SK-N-SH (cell line): ENCODE results near the gene RAB20. TPM values are rescaled to one million over a fixed set of nuclear protein-coding genes. Genes with fewer than 3 reads are reported as not detected.

ENCODE experiments used
- CTCF ChIA-PET: fragments of 300-600, 350-600 bp; formaldehyde crosslinking; extraction: SDS; loops from one replicate; lab custom pipeline; 2021; lab: Yijun Ruan, JAX
- POLR2A ChIA-PET: fragments of 350-600 bp; sonication (Branson Sonifier 250); formaldehyde crosslinking; extraction: SDS; loops from one replicate; lab custom pipeline; 2020; ENCODE audit warnings: antibody characterized with exemption, inconsistent platforms; lab: Yijun Ruan, JAX
- DNase-seq: peaks from one replicate; pipeline ENCODE4 v3.0.0; 2012
- H2AFZ ChIP-seq: fragments of 200-600 bp; sonication (generic); 2 replicates; pipeline ENCODE4 v1.8.1; 2016; ENCODE audit warnings: antibody characterized with exemption, mild to moderate bottlenecking, low read depth
- H3F3A ChIP-seq: fragments of 200-600 bp; sonication (generic); replicated peaks from 2 replicates; pipeline ENCODE3; 2016; ENCODE audit warnings: antibody characterized with exemption, mild to moderate bottlenecking; ENCODE audit not compliant: insufficient read depth
- H3K27ac ChIP-seq, 2 experiments: fragments of 200-500 bp in 1 of 2; fragments of 200-600 bp in 1 of 2; sonication (Bioruptor generic) in 1 of 2; sonication (generic), shearing (Covaris generic) in 1 of 2; 2 replicates each; pipeline versions ENCODE4 v1.5.1 to v1.6.1; 2014 to 2016; ENCODE audit warnings: low read depth in 2 of 2, inconsistent platforms in 1 of 2, low read length in 1 of 2, mild to moderate bottlenecking in 1 of 2, mixed read lengths in 1 of 2
- H3K27me3 ChIP-seq: fragments of 200-600 bp; sonication (generic), shearing (Covaris generic); 2 replicates; pipeline ENCODE4 v1.6.1; 2016; ENCODE audit warnings: mixed run types; ENCODE audit not compliant: insufficient read depth
- H3K36me3 ChIP-seq, 2 experiments: fragments of 200-500 bp in 1 of 2; fragments of 200-600 bp in 1 of 2; sonication (Bioruptor generic) in 1 of 2; sonication (generic) in 1 of 2; replicated peaks in 1 of 2; 2 replicates each; pipeline versions ENCODE3 to v1.5.1; 2014 to 2016; ENCODE audit warnings: low read length in 1 of 2, mild to moderate bottlenecking in 1 of 2; ENCODE audit not compliant: insufficient read depth in 2 of 2, control insufficient read depth in 1 of 2
- H3K4me1 ChIP-seq, 2 experiments: fragments of 200-500 bp in 1 of 2; fragments of 200-600 bp in 1 of 2; sonication (Bioruptor generic) in 1 of 2; sonication (generic), shearing (Covaris generic) in 1 of 2; 2 replicates each; pipeline versions ENCODE4 v1.5.1 to v1.6.1; 2014 to 2016; ENCODE audit warnings: low read depth in 1 of 2, low read length in 1 of 2, mixed run types in 1 of 2; ENCODE audit not compliant: insufficient read depth in 2 of 2, control insufficient read depth in 1 of 2
- H3K4me2 ChIP-seq: fragments of 200-600 bp; sonication (generic), shearing (Covaris generic); 2 replicates; pipeline ENCODE4 v1.6.1; 2017; ENCODE audit warnings: mixed run types
- H3K4me3 ChIP-seq, 2 experiments: fragments of 200-500 bp in 1 of 2; fragments of 200-600 bp in 1 of 2; sonication (Bioruptor generic) in 1 of 2; sonication (generic), shearing (Covaris generic) in 1 of 2; 2 replicates each; pipeline versions ENCODE4 v1.5.1 to v1.8.1; 2014 to 2016; ENCODE audit warnings: low read depth in 2 of 2, inconsistent platforms in 1 of 2, low read length in 1 of 2, mild to moderate bottlenecking in 1 of 2, mixed read lengths in 1 of 2, moderate library complexity in 1 of 2
- H3K79me2 ChIP-seq: fragments of 200-600 bp; sonication (generic); 2 replicates; pipeline ENCODE4 v1.8.1; 2017; ENCODE audit warnings: mild to moderate bottlenecking; ENCODE audit not compliant: insufficient read depth
- H3K9ac ChIP-seq: fragments of 200-600 bp; sonication (generic); 2 replicates; pipeline ENCODE4 v1.6.1; 2017; ENCODE audit warnings: mixed run types
- H3K9me2 ChIP-seq: fragments of 200-600 bp; sonication (generic); 2 replicates; pipeline ENCODE4 v1.6.1; 2017; ENCODE audit warnings: mixed run types
- H3K9me3 ChIP-seq: fragments of 200-600 bp; sonication (generic); 2 replicates; pipeline ENCODE4 v1.6.1; 2017; ENCODE audit warnings: mixed run types, mild to moderate bottlenecking, moderate library complexity
- H4K20me1 ChIP-seq: fragments of 200-600 bp; sonication (generic); 2 replicates; pipeline ENCODE4 v1.6.1; 2017; ENCODE audit warnings: mild to moderate bottlenecking, mixed run types; ENCODE audit not compliant: insufficient read depth
- ELF1 ChIP-seq: IDR thresholded peaks from 2 replicates; pipeline ENCODE4 v1.4.0; 2012
- EP300 ChIP-seq, 2 experiments: IDR thresholded peaks; 2 replicates each; pipeline versions ENCODE4 v1.4.0 to v1.6.1; 2012; ENCODE audit warnings: borderline replicate concordance in 1 of 2, low read depth in 1 of 2, low read length in 1 of 2
- EZH2phosphoT487 ChIP-seq: fragments of 200-600 bp; sonication (generic); IDR thresholded peaks from 2 replicates; pipeline ENCODE4 v1.6.1; 2017; ENCODE audit warnings: low read depth, mixed run types, mild to moderate bottlenecking, antibody characterized with exemption, moderate library complexity, borderline replicate concordance
- FOSL2 ChIP-seq: IDR thresholded peaks from 2 replicates; pipeline ENCODE4 v1.4.0; 2012; ENCODE audit warnings: low read depth, mild to moderate bottlenecking, moderate library complexity, borderline replicate concordance
- FOXJ3 ChIP-seq: sonication (generic); formaldehyde crosslinking; IDR thresholded peaks from 2 replicates; pipeline ENCODE4 v1.5.1; 2020; ENCODE audit warnings: mild to moderate bottlenecking, missing genetic modification reagents
- FOXM1 ChIP-seq: IDR thresholded peaks from 2 replicates; pipeline ENCODE4 v1.4.0; 2012; ENCODE audit warnings: low read depth, mild to moderate bottlenecking
- GABPA ChIP-seq: IDR thresholded peaks from 2 replicates; pipeline ENCODE4 v1.4.0; 2012; ENCODE audit warnings: low read depth, mild to moderate bottlenecking
- MEF2A ChIP-seq: IDR thresholded peaks from 2 replicates; pipeline ENCODE4 v1.4.0; 2012; ENCODE audit warnings: low read depth, borderline replicate concordance
- MXI1 ChIP-seq: IDR thresholded peaks from 2 replicates; pipeline ENCODE4 v1.6.1; 2012; ENCODE audit warnings: mild to moderate bottlenecking, low read depth, low read length, improper control_type of control experiment
- NFIC ChIP-seq: IDR thresholded peaks from 2 replicates; pipeline ENCODE4 v1.4.0; 2012; ENCODE audit warnings: borderline replicate concordance
- NRF1 ChIP-seq: IDR thresholded peaks from 2 replicates; pipeline ENCODE4 v1.6.1; 2012; ENCODE audit warnings: low read depth, mild to moderate bottlenecking, low read length
- POLR2AphosphoS5 ChIP-seq: IDR thresholded peaks from 2 replicates; pipeline ENCODE4 v1.6.1; 2012; ENCODE audit warnings: low read depth, low read length
- RAD21 ChIP-seq: IDR thresholded peaks from 2 replicates; pipeline ENCODE4 v1.6.1; 2012; ENCODE audit warnings: mild to moderate bottlenecking, low read length
- RFX5 ChIP-seq: IDR thresholded peaks from 2 replicates; pipeline ENCODE4 v1.6.1; 2012; ENCODE audit warnings: mild to moderate bottlenecking, improper control_type of control experiment, low read length
- SMC3 ChIP-seq: IDR thresholded peaks from 2 replicates; pipeline ENCODE4 v1.6.1; 2012; ENCODE audit warnings: low read depth, low read length, improper control_type of control experiment
- TAF1 ChIP-seq: IDR thresholded peaks from 2 replicates; pipeline ENCODE4 v1.6.1; 2012; ENCODE audit warnings: low read depth, mild to moderate bottlenecking, low read length, moderate library complexity, borderline replicate concordance
- TEAD4 ChIP-seq: IDR thresholded peaks from 2 replicates; pipeline ENCODE4 v1.4.0; 2012; ENCODE audit warnings: mild to moderate bottlenecking, borderline replicate concordance; ENCODE audit not compliant: insufficient read depth
- YY1 ChIP-seq: IDR thresholded peaks from 2 replicates; pipeline ENCODE4 v1.4.0; 2012; ENCODE audit warnings: low read depth, mild to moderate bottlenecking
- WGBS: methylation state at CpG from one replicate; pipeline ENCODE4 v1.1.6; 2017; ENCODE audit warnings: low lambda C conversion rate; 5-methylcytosine and 5-hydroxymethylcytosine counted together
- polyA plus RNA-seq, 3 experiments: library from polyadenylated mRNA; depleted of rRNA; stranded (reverse); fragments of >200 nt; gene quantifications; 2 replicates each; pipeline ENCODE4 v1.2.3, GENCODE V29; 2012
- TF ChIP-seq, protein P1 (sequence below): IDR thresholded peaks from 2 replicates; pipeline ENCODE4 v1.4.0; 2012; ENCODE audit warnings: low read depth
- TF ChIP-seq, protein P2 (sequence below): IDR thresholded peaks from 2 replicates; pipeline ENCODE4; 2012
- TF ChIP-seq, protein P3 (sequence below): fragments of 150-350 bp; IDR thresholded peaks from 2 replicates; pipeline ENCODE4 v1.6.1; 2017; ENCODE audit warnings: antibody characterized with exemption, low read length, low read depth, borderline replicate concordance
- TF ChIP-seq, protein P4 (sequence below): IDR thresholded peaks from 2 replicates; pipeline ENCODE4 v1.4.0; 2012; ENCODE audit warnings: low read depth, borderline replicate concordance

Gene RAB20
- polyA plus RNA-seq, 1 of the 3 experiments (the other 2 are of a cell fraction) = 5.2 TPM

DNA sequence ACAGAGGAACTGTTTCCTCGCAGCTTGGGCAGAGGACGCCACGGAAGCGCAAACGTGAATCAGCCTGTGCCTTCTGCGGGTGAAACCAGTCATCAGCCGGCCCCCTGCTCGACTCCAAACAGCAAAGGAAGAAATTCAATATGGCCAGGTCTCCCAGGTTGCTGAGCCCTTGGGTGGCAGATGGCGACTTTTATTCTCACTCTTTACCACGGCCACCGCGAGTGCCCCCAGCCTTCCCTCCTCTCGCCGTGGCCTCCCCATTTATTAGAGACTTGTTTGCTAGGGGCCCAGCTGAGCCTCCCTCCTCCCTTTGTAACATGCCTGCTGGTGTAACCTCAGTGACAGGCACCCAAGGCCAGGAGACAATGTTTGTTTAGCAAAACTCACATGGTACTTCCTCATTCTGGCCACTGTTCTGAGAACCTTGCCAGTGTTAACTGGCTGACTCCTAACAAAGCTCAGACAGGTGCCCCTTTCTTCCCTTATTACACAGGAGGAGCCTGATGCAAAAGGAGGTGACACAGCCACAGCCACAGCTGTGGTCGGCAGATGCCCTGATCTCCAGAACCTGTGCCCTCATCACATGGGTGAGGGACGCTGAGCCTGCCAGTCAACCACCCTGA is 5.8 kb downstream of the RAB20 start:
- no peak overlapping the region for H3K27ac ChIP-seq
- no peak overlapping the region for H2AFZ ChIP-seq
- no peaks in the 10 kb centered on the region for H3K36me3 ChIP-seq
- H3K9ac ChIP-seq = no peak overlapping the region
- H3K4me3 ChIP-seq = no peak overlapping the region
- no peak for DNase-seq
- H3K9me2 ChIP-seq = no peaks in the 10 kb centered on the region
- H3F3A ChIP-seq = peaks cover 7% of the 10 kb centered on the region
- WGBS = 91% methylated on average over 16 of the region's 16 CpGs
- TF ChIP-seq ELF1 = no peak
- TF ChIP-seq FOSL2 = no peak
- TF ChIP-seq RFX5 = no peak
- no peak for TF ChIP-seq TAF1
- TF ChIP-seq, protein P1, sequence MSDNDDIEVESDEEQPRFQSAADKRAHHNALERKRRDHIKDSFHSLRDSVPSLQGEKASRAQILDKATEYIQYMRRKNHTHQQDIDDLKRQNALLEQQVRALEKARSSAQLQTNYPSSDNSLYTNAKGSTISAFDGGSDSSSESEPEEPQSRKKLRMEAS = no peak
- TF ChIP-seq FOXM1 = no peak
- TF ChIP-seq, protein P2, sequence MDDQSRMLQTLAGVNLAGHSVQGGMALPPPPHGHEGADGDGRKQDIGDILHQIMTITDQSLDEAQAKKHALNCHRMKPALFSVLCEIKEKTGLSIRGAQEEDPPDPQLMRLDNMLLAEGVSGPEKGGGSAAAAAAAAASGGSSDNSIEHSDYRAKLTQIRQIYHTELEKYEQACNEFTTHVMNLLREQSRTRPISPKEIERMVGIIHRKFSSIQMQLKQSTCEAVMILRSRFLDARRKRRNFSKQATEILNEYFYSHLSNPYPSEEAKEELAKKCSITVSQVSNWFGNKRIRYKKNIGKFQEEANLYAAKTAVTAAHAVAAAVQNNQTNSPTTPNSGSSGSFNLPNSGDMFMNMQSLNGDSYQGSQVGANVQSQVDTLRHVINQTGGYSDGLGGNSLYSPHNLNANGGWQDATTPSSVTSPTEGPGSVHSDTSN = no peak
- TF ChIP-seq EP300 (IDR thresholded peaks at IDR 0.05; ENCODE audit: borderline replicate concordance in 1 of 2, low read depth in 1 of 2, low read length in 1 of 2) = no peak
- no peak for TF ChIP-seq RAD21
- no peak for TF ChIP-seq SMC3
- TF ChIP-seq FOXJ3 (CRISPR knock-in tag) = no peak
- no peak for TF ChIP-seq GABPA
- no peak for TF ChIP-seq TEAD4
- no peak for TF ChIP-seq EZH2phosphoT487
- TF ChIP-seq, protein P3, sequence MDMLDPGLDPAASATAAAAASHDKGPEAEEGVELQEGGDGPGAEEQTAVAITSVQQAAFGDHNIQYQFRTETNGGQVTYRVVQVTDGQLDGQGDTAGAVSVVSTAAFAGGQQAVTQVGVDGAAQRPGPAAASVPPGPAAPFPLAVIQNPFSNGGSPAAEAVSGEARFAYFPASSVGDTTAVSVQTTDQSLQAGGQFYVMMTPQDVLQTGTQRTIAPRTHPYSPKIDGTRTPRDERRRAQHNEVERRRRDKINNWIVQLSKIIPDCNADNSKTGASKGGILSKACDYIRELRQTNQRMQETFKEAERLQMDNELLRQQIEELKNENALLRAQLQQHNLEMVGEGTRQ = no peak
- TF ChIP-seq YY1 = no peak
- no peaks in the 10 kb centered on the region for H3K79me2 ChIP-seq
- H4K20me1 ChIP-seq = no peaks in the 10 kb centered on the region
- H3K4me2 ChIP-seq = no peak overlapping the region
- ChIA-PET POLR2A (no interaction called here), CTCF (no interaction called here)
- no peaks in the 10 kb centered on the region for H3K9me3 ChIP-seq
- H3K27me3 ChIP-seq = no peaks in the 10 kb centered on the region
- H3K4me1 ChIP-seq = peaks cover 0 to 6% of the 10 kb centered on the region in 2 experiments; a peak in 1 of 4 replicates

DNA sequence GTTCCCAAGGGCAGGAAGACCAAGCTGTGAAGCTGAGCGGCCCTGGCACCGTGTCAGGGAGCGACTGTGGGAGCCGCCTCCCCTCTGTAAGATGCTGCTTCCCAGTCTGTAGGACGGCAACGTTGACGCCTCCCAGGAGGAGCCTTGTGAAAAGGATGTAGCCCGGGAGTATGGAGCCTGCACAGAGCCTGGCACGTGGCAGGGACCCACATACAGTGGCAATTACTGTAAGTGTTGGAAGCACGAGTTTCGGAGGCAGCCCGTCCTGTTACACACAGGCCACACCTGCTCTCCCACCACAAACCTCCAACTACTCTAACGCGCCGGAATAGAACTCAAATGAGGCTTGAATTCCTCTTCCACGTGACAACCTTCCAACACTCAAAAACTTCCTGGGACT is 6.6 kb downstream of the RAB20 start:
- no peaks in the 10 kb centered on the region for H3K9me2 ChIP-seq
- no peak overlapping the region for H2AFZ ChIP-seq
- H4K20me1 ChIP-seq = no peaks in the 10 kb centered on the region
- H3F3A ChIP-seq = no peaks in the 10 kb centered on the region
- no peak overlapping the region for H3K4me3 ChIP-seq
- H3K79me2 ChIP-seq = no peaks in the 10 kb centered on the region
- no peak overlapping the region for H3K27ac ChIP-seq
- CTCF ChIA-PET = interaction anchor here (1.1 kb wide), 1 partner anchor 30 kb away, joined by 3 read pairs; no protein-coding TSS in a partner anchor
- no peak overlapping the region for H3K4me2 ChIP-seq
- no peaks in the 10 kb centered on the region for H3K36me3 ChIP-seq
- DNase-seq = no peak
- peaks cover 0 to 4% of the 10 kb centered on the region in 2 experiments; a peak in 1 of 4 replicates for H3K4me1 ChIP-seq
- no peaks in the 10 kb centered on the region for H3K27me3 ChIP-seq
- H3K9me3 ChIP-seq = no peaks in the 10 kb centered on the region
- POLR2A ChIA-PET = no interaction called here
- 70% methylated on average over 12 of the region's 16 CpGs for WGBS
- H3K9ac ChIP-seq = no peak overlapping the region
- TF ChIP-seq, protein P4, sequence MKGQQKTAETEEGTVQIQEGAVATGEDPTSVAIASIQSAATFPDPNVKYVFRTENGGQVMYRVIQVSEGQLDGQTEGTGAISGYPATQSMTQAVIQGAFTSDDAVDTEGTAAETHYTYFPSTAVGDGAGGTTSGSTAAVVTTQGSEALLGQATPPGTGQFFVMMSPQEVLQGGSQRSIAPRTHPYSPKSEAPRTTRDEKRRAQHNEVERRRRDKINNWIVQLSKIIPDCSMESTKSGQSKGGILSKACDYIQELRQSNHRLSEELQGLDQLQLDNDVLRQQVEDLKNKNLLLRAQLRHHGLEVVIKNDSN = no peak
- TF ChIP-seq MEF2A = no peak
- no peak for TF ChIP-seq EP300 (IDR thresholded peaks at IDR 0.05; ENCODE audit: borderline replicate concordance in 1 of 2, low read depth in 1 of 2, low read length in 1 of 2)
- TF ChIP-seq, protein P2 = no peak
- no peak for TF ChIP-seq NRF1
- TF ChIP-seq TAF1 = no peak
- no peak for TF ChIP-seq FOSL2
- TF ChIP-seq POLR2AphosphoS5 = no peak
- no peak for TF ChIP-seq YY1
- TF ChIP-seq MXI1 = no peak
- TF ChIP-seq NFIC = no peak
- TF ChIP-seq GABPA = no peak
- TF ChIP-seq, all 33 proteins: peak for 0
